Tibial nerve (tissue), 4 donors: ENCODE data around the gene HS3ST6. TPM values are rescaled to one million over a fixed set of nuclear protein-coding genes. Genes with fewer than 3 reads are reported as not detected.

Source experiments
- DNase-seq, 2 donors: peaks; one replicate each; pipeline ENCODE4 v3.0.0-alpha.2; 2019; ENCODE audit warnings: low spot score in 2 of 2
- H3K27ac ChIP-seq, 4 donors: fragments of 200-600 bp; sonication (generic) in 3 of 4; one replicate each; pipeline ENCODE4 v1.5.1; 2017 to 2019; ENCODE audit warnings: mild to moderate bottlenecking in 1 of 4
- H3K27me3 ChIP-seq, 2 donors: fragments of 200-600 bp; sonication (generic) in 1 of 2; one replicate each; pipeline versions ENCODE4 v1.5.1 to v1.6.0; 2017 to 2019
- H3K36me3 ChIP-seq, 3 donors: fragments of 200-600 bp; sonication (generic); one replicate each; pipeline ENCODE4 v1.5.1; 2018 to 2019
- H3K4me1 ChIP-seq, 4 donors: fragments of 200-600 bp; sonication (generic) in 3 of 4; one replicate each; pipeline ENCODE4 v1.5.1; 2017 to 2019
- H3K4me3 ChIP-seq, 4 donors: fragments of 200-600 bp; sonication (generic) in 3 of 4; one replicate each; pipeline ENCODE4 v1.5.1; 2017 to 2019; ENCODE audit warnings: mild to moderate bottlenecking in 1 of 4, moderate library complexity in 1 of 4
- H3K9me3 ChIP-seq, 4 donors: fragments of 200-600 bp; sonication (generic) in 3 of 4; one replicate each; pipeline ENCODE4 v1.5.1; 2017 to 2019
- EP300 ChIP-seq, 2 donors: sonication (generic); formaldehyde crosslinking; IDR thresholded peaks; one replicate each; pipeline ENCODE4 v1.6.1; 2017; ENCODE audit warnings: antibody characterized with exemption in 2 of 2, mild to moderate bottlenecking in 1 of 2
- POLR2A ChIP-seq, 2 donors: fragments of 450-650 bp; IDR thresholded peaks; one replicate each; pipeline ENCODE4 v1.6.1; 2017; ENCODE audit warnings: antibody characterized with exemption in 2 of 2, mild to moderate bottlenecking in 2 of 2, moderate library complexity in 2 of 2
- WGBS, 2 donors: methylation state at CpG; one replicate each; pipeline ENCODE4 v1.1.5; 2018; 5-methylcytosine and 5-hydroxymethylcytosine counted together
- total RNA-seq, 4 donors: library from RNA; depleted of rRNA; stranded (reverse); fragments of >200 nt; gene quantifications; one replicate each; pipeline ENCODE4 v1.1.0, GENCODE V29; 2016
- TF ChIP-seq, protein P1 (sequence below), 5 experiments: fragments of 200-600 bp in 3 of 5; fragments of 450-650 bp in 2 of 5; sonication (generic) in 3 of 5; IDR thresholded peaks; one replicate each; pipeline ENCODE4 v1.5.1; 2016 to 2019; ENCODE audit warnings: antibody characterized with exemption in 5 of 5, mild to moderate bottlenecking in 3 of 5, moderate library complexity in 2 of 5

Gene HS3ST6
- total RNA-seq, 4 donors from 2014 or later, result not detected

DNA sequence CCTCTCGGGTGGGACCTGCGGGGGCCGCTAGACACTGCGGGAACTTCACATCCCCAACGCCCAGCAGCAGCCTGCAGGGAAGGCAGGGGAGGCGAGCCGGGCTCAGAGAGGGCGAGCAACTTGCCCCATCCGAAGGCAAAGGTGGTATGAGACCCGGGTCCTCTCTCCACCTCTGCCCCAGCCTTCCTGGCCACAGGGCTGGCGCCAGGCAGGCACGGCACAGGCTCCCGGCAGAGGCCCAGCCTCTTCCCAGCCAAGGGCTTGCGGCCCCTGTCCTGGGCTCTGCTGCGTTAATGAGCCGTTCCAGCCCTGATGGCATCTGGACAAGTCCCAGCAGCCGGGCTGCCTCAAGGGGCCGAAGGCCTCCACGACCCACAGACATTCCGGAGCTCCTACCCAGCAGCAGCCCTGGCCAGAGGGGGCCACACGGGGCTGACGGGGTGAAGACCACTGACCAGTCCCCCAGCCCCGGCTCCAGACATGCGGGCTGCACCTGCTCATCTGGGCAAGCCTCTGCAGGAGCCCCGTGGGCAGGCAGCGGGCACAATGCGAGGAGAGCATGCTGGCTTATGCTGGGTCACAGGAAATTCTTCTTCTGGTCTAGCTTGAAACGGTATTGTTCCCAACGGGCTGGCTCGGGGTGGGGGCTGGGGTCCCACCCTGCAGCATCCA, 1.2 kb upstream of the HS3ST6 start:
- peaks cover 0 to 95% of the 10 kb centered on the region in 2 donors for H3K27me3 ChIP-seq
- H3K36me3 ChIP-seq, result no peaks in the 10 kb centered on the region
- DNase-seq, result no peak
- H3K4me3 ChIP-seq, result no peak overlapping the region
- H3K4me1 ChIP-seq, result peaks cover 0 to 32% (median 0%) of the 10 kb centered on the region in 4 donors
- 25 to 28% methylated on average over 11 to 23 of the region's 30 CpGs for WGBS, 2 donors
- H3K9me3 ChIP-seq, result no peaks in the 10 kb centered on the region
- TF ChIP-seq POLR2A (IDR thresholded peaks at IDR 0.05) (no peak), EP300 (IDR thresholded peaks at IDR 0.05) (no peak)
- TF ChIP-seq, protein P1, sequence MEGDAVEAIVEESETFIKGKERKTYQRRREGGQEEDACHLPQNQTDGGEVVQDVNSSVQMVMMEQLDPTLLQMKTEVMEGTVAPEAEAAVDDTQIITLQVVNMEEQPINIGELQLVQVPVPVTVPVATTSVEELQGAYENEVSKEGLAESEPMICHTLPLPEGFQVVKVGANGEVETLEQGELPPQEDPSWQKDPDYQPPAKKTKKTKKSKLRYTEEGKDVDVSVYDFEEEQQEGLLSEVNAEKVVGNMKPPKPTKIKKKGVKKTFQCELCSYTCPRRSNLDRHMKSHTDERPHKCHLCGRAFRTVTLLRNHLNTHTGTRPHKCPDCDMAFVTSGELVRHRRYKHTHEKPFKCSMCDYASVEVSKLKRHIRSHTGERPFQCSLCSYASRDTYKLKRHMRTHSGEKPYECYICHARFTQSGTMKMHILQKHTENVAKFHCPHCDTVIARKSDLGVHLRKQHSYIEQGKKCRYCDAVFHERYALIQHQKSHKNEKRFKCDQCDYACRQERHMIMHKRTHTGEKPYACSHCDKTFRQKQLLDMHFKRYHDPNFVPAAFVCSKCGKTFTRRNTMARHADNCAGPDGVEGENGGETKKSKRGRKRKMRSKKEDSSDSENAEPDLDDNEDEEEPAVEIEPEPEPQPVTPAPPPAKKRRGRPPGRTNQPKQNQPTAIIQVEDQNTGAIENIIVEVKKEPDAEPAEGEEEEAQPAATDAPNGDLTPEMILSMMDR (IDR thresholded peaks at IDR 0.05), result no peak
- no peak overlapping the region for H3K27ac ChIP-seq

DNA sequence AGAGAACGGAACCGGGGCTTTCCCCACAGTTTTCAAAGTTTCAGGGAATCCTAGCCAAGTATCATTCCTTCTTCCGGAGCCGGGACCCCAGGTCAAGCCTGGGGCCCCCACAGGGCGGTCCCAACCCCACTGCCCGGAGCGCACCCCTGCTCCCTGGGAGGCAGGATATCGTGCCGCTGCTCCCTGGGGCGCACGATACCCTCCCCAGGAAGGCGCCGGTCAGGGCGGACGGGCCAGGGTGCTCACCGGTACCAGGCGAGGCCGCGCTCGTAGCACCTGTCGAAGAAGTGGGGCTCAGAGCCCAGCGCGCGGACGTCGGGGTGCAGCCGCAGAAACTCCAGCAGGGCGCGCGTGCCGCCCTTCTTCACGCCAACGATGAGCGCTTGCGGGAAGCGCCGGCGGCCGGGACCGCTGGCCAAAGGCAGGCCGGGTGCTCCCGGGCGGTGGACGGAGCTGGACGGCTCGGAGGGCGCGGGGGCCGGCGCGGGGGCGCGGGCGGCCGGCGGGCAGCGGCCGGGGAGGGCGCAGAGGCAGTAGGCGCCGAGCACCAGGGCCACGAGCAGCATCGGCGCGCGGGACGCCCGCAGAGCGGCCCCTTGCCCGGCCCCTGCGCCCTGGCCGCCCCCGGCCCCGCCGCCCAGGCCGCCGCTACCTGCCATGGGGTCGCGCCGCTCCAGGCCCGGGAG, 407 bp downstream of the HS3ST6 start:
- 0 to 1% methylated on average over 17 to 59 of the region's 81 CpGs for WGBS, 2 donors
- Histone ChIP-seq H3K9me3 (no peaks in the 10 kb centered on the region), H3K27ac (no peak overlapping the region), H3K27me3 (peaks cover 0 to 95% of the 10 kb centered on the region in 2 donors), H3K36me3 (no peaks in the 10 kb centered on the region), H3K4me1 (peaks cover 0 to 23% (median 0%) of the 10 kb centered on the region in 4 donors), H3K4me3 (no peak overlapping the region)
- TF ChIP-seq, protein P1 (IDR thresholded peaks at IDR 0.05), result no peak
- TF ChIP-seq EP300 (IDR thresholded peaks at IDR 0.05) (no peak), POLR2A (IDR thresholded peaks at IDR 0.05) (no peak)
- no peak for DNase-seq

- Histone ChIP-seq H3K27ac (no peak overlapping the region), H3K4me3 (no peak overlapping the region), H3K9me3 (no peaks in the 10 kb centered on the region), H3K36me3 (no peaks in the 10 kb centered on the region), H3K4me1 (peaks cover 0 to 23% (median 0%) of the 10 kb centered on the region in 4 donors), H3K27me3 (peaks cover 0 to 88% of the 10 kb centered on the region in 2 donors)
- TF ChIP-seq POLR2A (IDR thresholded peaks at IDR 0.05) (no peak), EP300 (IDR thresholded peaks at IDR 0.05) (no peak)
- TF ChIP-seq, protein P1 (IDR thresholded peaks at IDR 0.05), result no peak
- DNase-seq, result no peak
- 8 to 11% methylated on average over 18 to 21 of the region's 22 CpGs for WGBS, 2 donors
Measured at GRCh38 chr16:1917056-1917664, 1.1 kb downstream of the HS3ST6 start.

DNA sequence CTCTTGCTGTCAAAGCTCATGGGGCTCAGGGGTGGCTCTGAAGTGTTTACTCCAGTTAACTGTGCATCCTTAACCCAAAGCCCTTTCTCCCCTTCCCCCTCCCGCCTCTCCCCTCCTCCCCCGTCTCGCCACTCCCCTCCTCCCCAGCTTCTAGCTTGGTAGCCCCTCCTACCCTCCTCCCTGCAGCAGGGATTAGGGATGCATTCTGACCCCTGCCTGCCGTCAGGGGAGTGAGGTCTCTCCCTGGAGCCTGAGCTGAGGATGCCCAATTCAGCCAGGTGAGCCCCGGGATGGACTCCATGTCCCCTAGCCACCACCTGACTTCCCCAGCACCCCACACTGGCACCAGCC, 1.6 kb downstream of the HS3ST6 start:
- WGBS, 2 donors, result 11 to 12% methylated on average over 5 of the region's 5 CpGs
- TF ChIP-seq, protein P1 (IDR thresholded peaks at IDR 0.05), result no peak
- TF ChIP-seq EP300 (IDR thresholded peaks at IDR 0.05) (no peak), POLR2A (IDR thresholded peaks at IDR 0.05) (no peak)
- no peaks in the 10 kb centered on the region for H3K9me3 ChIP-seq
- no peak overlapping the region for H3K27ac ChIP-seq
- peaks cover 0 to 83% of the 10 kb centered on the region in 2 donors for H3K27me3 ChIP-seq
- H3K36me3 ChIP-seq, result no peaks in the 10 kb centered on the region
- DNase-seq, result no peak
- peaks cover 0 to 23% (median 0%) of the 10 kb centered on the region in 4 donors for H3K4me1 ChIP-seq
- no peak overlapping the region for H3K4me3 ChIP-seq
